ENCODE results near the gene PPP1R3G.
"Not testable (repeated sequence)": the region's sequence is repeated elsewhere in the genome, so short reads cannot be mapped to it uniquely, and the experiment has no call there.

Gene PPP1R3G

DNA sequence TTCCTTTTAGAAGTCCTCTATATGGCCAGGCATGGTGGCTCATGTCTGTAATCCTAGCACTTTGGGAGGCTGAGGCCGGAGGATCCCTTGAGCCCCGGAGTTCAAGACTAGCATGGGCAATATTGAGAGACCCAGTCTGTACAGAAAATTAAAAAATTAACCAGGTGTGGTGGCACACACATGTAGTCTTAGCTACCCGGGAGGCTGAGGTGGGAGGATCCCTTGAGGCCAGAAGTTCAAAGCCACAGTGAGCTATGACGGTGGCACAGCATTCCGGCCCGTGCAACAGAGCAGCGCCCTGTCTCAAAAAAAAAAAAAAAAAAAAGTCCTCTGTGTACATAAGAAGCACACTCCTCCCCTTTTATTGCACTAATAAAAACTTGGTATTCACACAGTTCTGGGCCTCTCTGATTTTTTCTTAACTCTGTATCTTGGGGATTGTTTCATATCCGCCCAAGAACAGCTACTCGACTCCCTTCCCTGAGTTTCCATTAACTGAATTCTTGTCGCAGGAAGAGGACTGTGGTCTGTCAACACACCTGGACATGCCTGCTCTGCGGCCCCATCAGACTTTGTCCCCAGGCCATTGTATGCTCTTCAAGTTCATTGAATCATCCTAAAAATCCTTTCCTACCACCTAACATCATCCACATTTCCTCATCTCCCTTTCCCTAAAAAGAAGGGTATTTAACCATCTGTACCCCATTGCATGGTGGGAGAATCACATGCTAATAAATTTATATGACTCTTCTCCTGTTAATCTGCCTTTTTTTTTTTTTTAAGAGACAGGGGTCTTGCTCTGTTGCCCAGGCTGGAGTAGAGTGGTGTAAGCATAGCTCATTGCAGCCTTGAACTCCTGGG is 25.9 kb upstream of the PPP1R3G start:
- H3K4me3 ChIP-seq (ENCODE audit: low read depth, low read length): no peak overlapping the region
- TF ChIP-seq, protein P1, sequence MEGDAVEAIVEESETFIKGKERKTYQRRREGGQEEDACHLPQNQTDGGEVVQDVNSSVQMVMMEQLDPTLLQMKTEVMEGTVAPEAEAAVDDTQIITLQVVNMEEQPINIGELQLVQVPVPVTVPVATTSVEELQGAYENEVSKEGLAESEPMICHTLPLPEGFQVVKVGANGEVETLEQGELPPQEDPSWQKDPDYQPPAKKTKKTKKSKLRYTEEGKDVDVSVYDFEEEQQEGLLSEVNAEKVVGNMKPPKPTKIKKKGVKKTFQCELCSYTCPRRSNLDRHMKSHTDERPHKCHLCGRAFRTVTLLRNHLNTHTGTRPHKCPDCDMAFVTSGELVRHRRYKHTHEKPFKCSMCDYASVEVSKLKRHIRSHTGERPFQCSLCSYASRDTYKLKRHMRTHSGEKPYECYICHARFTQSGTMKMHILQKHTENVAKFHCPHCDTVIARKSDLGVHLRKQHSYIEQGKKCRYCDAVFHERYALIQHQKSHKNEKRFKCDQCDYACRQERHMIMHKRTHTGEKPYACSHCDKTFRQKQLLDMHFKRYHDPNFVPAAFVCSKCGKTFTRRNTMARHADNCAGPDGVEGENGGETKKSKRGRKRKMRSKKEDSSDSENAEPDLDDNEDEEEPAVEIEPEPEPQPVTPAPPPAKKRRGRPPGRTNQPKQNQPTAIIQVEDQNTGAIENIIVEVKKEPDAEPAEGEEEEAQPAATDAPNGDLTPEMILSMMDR (IDR thresholded peaks at IDR 0.05; ENCODE audit: borderline replicate concordance, insufficient read depth, low read depth, low read length): no peak

DNA sequence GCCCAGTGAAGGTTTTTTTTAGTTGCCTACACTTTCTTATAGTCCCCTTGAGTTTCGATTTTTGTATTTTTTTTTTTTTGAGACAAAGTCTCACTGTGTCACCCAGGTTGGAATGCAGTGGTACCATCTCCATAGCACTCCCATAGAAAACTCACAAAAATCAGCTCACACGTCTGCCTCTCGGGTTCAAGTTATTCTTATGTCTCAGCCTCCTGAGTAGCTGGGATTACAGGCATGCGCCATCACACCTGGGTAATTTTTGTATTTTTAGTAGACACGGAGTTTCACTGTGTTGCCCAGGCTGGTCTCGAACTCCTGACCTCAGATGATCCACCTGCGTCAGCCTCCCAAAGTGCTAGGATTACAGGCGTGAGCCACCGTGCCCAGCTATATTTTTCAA is 24.7 kb upstream of the PPP1R3G start:
- not testable (repeated sequence) for H3K4me3 ChIP-seq (ENCODE audit: low read depth, low read length)

- TF ChIP-seq, protein P1 (IDR thresholded peaks at IDR 0.05; ENCODE audit: borderline replicate concordance, insufficient read depth, low read depth, low read length): no peak
Observed at GRCh38 chr6:5061152-5061551, 24.0 kb upstream of the PPP1R3G start.

DNA sequence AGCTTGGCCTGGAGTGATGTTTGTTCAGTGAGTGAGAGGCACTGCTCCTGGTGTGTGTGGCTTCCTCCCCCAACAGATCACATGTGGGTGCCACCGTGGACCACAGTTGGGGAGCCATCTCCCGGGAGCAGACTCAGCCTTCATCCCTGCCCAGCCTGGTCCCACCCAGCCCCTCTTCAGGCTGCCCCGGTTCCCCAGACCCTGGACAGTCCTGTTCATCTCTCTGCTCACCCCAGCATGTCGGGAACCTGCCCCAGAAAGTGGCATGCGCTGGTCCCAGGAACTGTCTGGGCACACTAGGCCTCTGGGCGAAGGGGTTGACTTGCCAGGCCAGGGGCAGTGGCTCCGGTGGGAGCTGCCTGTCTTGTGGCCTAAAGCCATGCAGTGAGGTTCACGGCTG is 21.5 kb upstream of the PPP1R3G start:
- no peak overlapping the region for H3K4me3 ChIP-seq (ENCODE audit: low read depth, low read length)
- TF ChIP-seq, protein P1 (IDR thresholded peaks at IDR 0.05; ENCODE audit: borderline replicate concordance, insufficient read depth, low read depth, low read length): no peak

More at GRCh38 chr6:5061152-5061551, 24.0 kb upstream of the PPP1R3G start:
- H3K4me3 ChIP-seq (ENCODE audit: low read depth, low read length): no peak overlapping the region

DNA sequence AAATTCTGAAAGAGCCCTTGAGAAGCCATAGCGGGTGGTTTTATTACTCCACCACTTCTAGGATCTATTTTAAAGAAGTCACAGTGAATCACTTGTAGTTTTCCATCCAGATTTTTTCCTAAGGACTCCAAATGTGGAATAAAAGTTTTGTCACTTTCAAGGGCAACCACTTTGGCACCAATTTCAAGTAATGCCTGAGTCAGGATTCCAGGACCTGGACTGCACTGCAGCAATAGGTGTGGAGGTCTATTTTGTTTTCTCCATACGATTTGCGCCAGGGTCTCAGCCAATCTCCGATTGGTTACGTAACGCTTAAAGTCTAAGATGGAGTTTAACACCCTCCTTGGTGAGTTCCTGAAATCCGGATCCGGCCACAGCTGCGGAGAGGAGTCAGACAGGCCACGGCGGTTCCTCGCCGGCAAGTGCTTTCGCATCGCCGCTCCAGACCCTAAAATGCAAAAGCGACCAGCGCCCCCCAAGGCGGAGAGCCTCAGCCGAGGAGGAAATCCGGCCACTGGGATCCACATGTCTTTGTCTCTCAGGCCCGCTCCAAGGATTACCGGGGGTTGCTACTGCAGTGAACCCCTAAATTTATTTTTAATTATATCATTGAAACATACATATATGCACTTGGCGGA is 18.6 kb upstream of the PPP1R3G start:
- TF ChIP-seq, protein P1 (IDR thresholded peaks at IDR 0.05; ENCODE audit: borderline replicate concordance, insufficient read depth, low read depth, low read length): no peak
- no peak overlapping the region for H3K4me3 ChIP-seq (ENCODE audit: low read depth, low read length)

DNA sequence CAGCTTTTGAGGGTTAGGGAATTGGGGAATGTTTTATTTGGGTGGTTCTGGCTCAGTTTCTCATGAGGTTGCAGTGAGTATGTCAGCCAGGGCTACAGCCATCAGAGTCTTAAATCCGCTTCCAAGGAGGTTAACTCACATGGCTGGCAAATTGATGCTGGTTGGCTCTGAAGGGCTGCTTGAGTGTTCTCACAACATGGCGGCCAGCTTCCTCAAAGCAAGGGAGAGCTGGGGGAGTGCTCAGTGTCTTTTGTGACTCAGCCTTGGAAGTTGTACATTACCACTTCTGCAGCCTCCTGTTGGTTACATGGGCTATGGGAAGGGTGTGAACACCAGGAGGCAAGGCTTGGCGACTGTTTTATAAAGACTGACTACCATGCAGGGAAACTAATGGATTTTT is 17.8 kb upstream of the PPP1R3G start:
- H3K4me3 ChIP-seq (ENCODE audit: low read depth, low read length): no peak overlapping the region
- TF ChIP-seq, protein P1 (IDR thresholded peaks at IDR 0.05; ENCODE audit: borderline replicate concordance, insufficient read depth, low read depth, low read length): no peak

DNA sequence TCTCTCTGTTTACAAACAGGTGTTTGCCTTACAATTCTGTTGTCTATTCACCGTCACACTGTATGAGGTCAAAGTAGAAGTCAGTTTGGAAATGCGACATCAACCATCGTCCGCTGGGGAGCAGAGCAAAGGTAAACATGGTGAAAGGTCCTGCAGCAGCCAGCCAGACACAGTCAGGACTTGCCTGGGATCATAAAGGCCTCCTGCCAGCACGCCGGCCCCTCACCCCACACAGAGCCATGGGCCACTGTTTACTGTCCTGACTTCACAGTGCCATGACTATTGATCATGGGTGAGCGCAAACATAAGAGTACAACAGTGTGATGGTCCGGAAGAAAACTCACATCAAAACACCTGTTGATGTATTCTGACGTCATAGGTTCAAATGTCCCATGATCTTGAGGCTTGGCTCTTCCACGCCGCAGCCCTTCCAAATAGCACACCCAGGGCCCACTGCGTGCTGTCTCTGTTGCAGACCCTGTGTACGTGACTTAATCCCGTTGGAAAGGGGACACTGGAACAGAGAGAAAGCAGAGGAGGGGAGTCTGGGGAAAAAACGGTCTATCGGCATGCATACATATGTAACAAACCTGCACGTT is 16.9 kb upstream of the PPP1R3G start:
- no peak overlapping the region for H3K4me3 ChIP-seq (ENCODE audit: low read depth, low read length)
- TF ChIP-seq, protein P1 (IDR thresholded peaks at IDR 0.05; ENCODE audit: borderline replicate concordance, insufficient read depth, low read depth, low read length): no peak
